Lung (tissue), 12 donors: ENCODE data around the gene KRT75. TPM values are rescaled to one million over a fixed set of nuclear protein-coding genes. Genes with fewer than 3 reads are reported as not detected.

Source experiments
- ATAC-seq: fragments of 200-7000 bp; cut with Tn5 transposase; one replicate; pipeline ENCODE4 v1.9.1; 2020; ENCODE audit warnings: moderate number of reproducible peaks; ENCODE audit not compliant: insufficient read depth, low FRiP score
- DNase-seq, 3 donors: peaks; one replicate each; pipeline ENCODE4 v3.0.0-alpha.2; 2013 to 2017
- H3K27ac ChIP-seq, 2 donors: one replicate each; pipeline ENCODE4 v1.5.1; 2013; ENCODE audit warnings: mild to moderate bottlenecking in 2 of 2, moderate library complexity in 2 of 2, control low read depth in 1 of 2, inconsistent platforms in 1 of 2, low read depth in 1 of 2, low read length in 1 of 2
- H3K27me3 ChIP-seq, 3 donors: one replicate each; pipeline ENCODE4 v1.5.1; 2013; ENCODE audit warnings: low read length in 2 of 3; ENCODE audit not compliant: control insufficient read depth in 3 of 3, insufficient read depth in 3 of 3
- H3K36me3 ChIP-seq, 4 donors: one replicate each; pipeline ENCODE4 v1.5.1; 2013; ENCODE audit warnings: low read length in 4 of 4, mild to moderate bottlenecking in 1 of 4, moderate library complexity in 1 of 4; ENCODE audit not compliant: control insufficient read depth in 4 of 4, insufficient read depth in 4 of 4
- H3K4me1 ChIP-seq, 5 donors: one replicate each; pipeline ENCODE4 v1.5.1; 2013; ENCODE audit warnings: low read length in 5 of 5, mild to moderate bottlenecking in 2 of 5, moderate library complexity in 1 of 5; ENCODE audit not compliant: control insufficient read depth in 5 of 5, insufficient read depth in 5 of 5
- H3K4me3 ChIP-seq: one replicate; pipeline ENCODE4 v1.5.1; 2013; ENCODE audit warnings: mild to moderate bottlenecking, control low read depth, moderate library complexity
- H3K9ac ChIP-seq, 2 donors: one replicate each; pipeline ENCODE4 v1.5.1; 2013; ENCODE audit warnings: low read length in 2 of 2, control low read depth in 1 of 2; ENCODE audit not compliant: insufficient read depth in 1 of 2
- H3K9me3 ChIP-seq, 4 donors: one replicate each; pipeline ENCODE4 v1.5.1; 2013; ENCODE audit warnings: low read length in 3 of 4, mild to moderate bottlenecking in 1 of 4, moderate library complexity in 1 of 4; ENCODE audit not compliant: control insufficient read depth in 4 of 4, insufficient read depth in 3 of 4
- CTCF ChIP-seq: IDR thresholded peaks from 2 replicates; pipeline ENCODE4 v1.5.1; 2012; ENCODE audit warnings: mild to moderate bottlenecking; ENCODE audit errors: control extremely low read depth, extremely low read depth
- WGBS, 2 donors: extraction: QIAGEN DNeasy Blood & Tissue Kit; methylation state at CpG; one replicate each; pipeline ENCODE4 v1.1.7; 2013; 5-methylcytosine and 5-hydroxymethylcytosine counted together
- polyA plus RNA-seq, 2 donors: library from polyadenylated mRNA; stranded (reverse); fragments of 200-250 nt; gene quantifications; one replicate each; pipeline ENCODE4 v1.2.1, GENCODE V29; 2013
- total RNA-seq, 2 donors: library from RNA; depleted of rRNA in 1 of 2; stranded (reverse); fragments of >200 nt in 1 of 2; gene quantifications; one replicate each; pipeline ENCODE4 v1.2.1, GENCODE V29; 2014 to 2021
- donor health status: control.
- donor health status: control.
- donor health status: Bipolar disorder and iron deficiency.
- donor health status: healthy.
- donor health status: DM: yes; HTN: yes; CAD: no.

Gene KRT75
- total and polyA plus RNA-seq, 4 donors: 0.01 TPM; not detected in 3

- TF ChIP-seq CTCF: no peak
- no peak for ATAC-seq
- Histone ChIP-seq H3K4me3 (no peak overlapping the region), H3K9me3 (no peaks in the 10 kb centered on the region), H3K36me3 (no peaks in the 10 kb centered on the region), H3K4me1 (peaks cover 0 to 7% (median 0%) of the 10 kb centered on the region in 5 donors), H3K27ac (no peak overlapping the region), H3K9ac (no peak overlapping the region), H3K27me3 (peaks cover 0 to 7% (median 7%) of the 10 kb centered on the region in 3 donors)
- WGBS, 2 donors: 88 to 92% methylated on average over 6 of the region's 6 CpGs
- no peak for DNase-seq
Measured at GRCh38 chr12:52434760-52435530, 774 bp upstream of the KRT75 start.

GRCh38 chr12:52433501-52434080 lies 580 bp downstream of the KRT75 start:
- Histone ChIP-seq H3K4me3 (no peak overlapping the region), H3K36me3 (no peaks in the 10 kb centered on the region), H3K27me3 (peaks cover 0 to 9% (median 7%) of the 10 kb centered on the region in 3 donors), H3K9ac (no peak overlapping the region), H3K9me3 (no peaks in the 10 kb centered on the region), H3K27ac (no peak overlapping the region), H3K4me1 (peaks cover 0 to 7% (median 0%) of the 10 kb centered on the region in 5 donors)
- no peak for DNase-seq
- 92 to 96% methylated on average over 12 of the region's 12 CpGs for WGBS, 2 donors
- no peak for ATAC-seq
- TF ChIP-seq CTCF: no peak

GRCh38 chr12:52432559-52433207 lies 1.5 kb downstream of the KRT75 start:
- no peak for TF ChIP-seq CTCF
- Histone ChIP-seq H3K9me3 (no peaks in the 10 kb centered on the region), H3K9ac (no peak overlapping the region), H3K36me3 (no peaks in the 10 kb centered on the region), H3K27ac (no peak overlapping the region), H3K4me3 (no peak overlapping the region), H3K27me3 (peaks cover 0 to 9% (median 7%) of the 10 kb centered on the region in 3 donors), H3K4me1 (peaks cover 0 to 7% (median 0%) of the 10 kb centered on the region in 5 donors)
- 90 to 92% methylated on average over 6 of the region's 6 CpGs for WGBS, 2 donors
- DNase-seq (no peak), ATAC-seq (no peak)
